LoVo (cell line): Measurements from ENCODE around the gene PNMA6E.

Experiments
- DNase-seq: peaks from one replicate; pipeline ENCODE4 v3.0.0-alpha.2; 2016; ENCODE audit warnings: low spot score

The PNMA6E gene

GRCh38 chrX:153349952-153350351 lies 51.2 kb downstream of the PNMA6E start:
- no peak for DNase-seq

GRCh38 chrX:153348421-153348820 lies 52.7 kb downstream of the PNMA6E start:
- DNase-seq, result no peak

- no peak for DNase-seq
These were observed 53.6 kb downstream of the PNMA6E start for GRCh38 chrX:153347530-153347929.
